Tibial nerve (tissue), 4 donors: ENCODE measurements around the gene GARIN5A. TPM values are rescaled to one million over a fixed set of nuclear protein-coding genes. Genes with fewer than 3 reads are reported as not detected.
"Not testable (repeated sequence)": the region's sequence is repeated elsewhere in the genome, so short reads cannot be mapped to it uniquely, and the experiment has no call there.

Source experiments
- DNase-seq, 2 donors: peaks; one replicate each; pipeline ENCODE4 v3.0.0-alpha.2; 2019; ENCODE audit warnings: low spot score in 2 of 2
- H3K27ac ChIP-seq, 4 donors: fragments of 200-600 bp; sonication (generic) in 3 of 4; one replicate each; pipeline ENCODE4 v1.5.1; 2017 to 2019; ENCODE audit warnings: mild to moderate bottlenecking in 1 of 4
- H3K27me3 ChIP-seq, 2 donors: fragments of 200-600 bp; sonication (generic) in 1 of 2; one replicate each; pipeline versions ENCODE4 v1.5.1 to v1.6.0; 2017 to 2019
- H3K36me3 ChIP-seq, 3 donors: fragments of 200-600 bp; sonication (generic); one replicate each; pipeline ENCODE4 v1.5.1; 2018 to 2019
- H3K4me1 ChIP-seq, 4 donors: fragments of 200-600 bp; sonication (generic) in 3 of 4; one replicate each; pipeline ENCODE4 v1.5.1; 2017 to 2019
- H3K4me3 ChIP-seq, 4 donors: fragments of 200-600 bp; sonication (generic) in 3 of 4; one replicate each; pipeline ENCODE4 v1.5.1; 2017 to 2019; ENCODE audit warnings: mild to moderate bottlenecking in 1 of 4, moderate library complexity in 1 of 4
- H3K9me3 ChIP-seq, 4 donors: fragments of 200-600 bp; sonication (generic) in 3 of 4; one replicate each; pipeline ENCODE4 v1.5.1; 2017 to 2019
- EP300 ChIP-seq, 2 donors: sonication (generic); formaldehyde crosslinking; IDR thresholded peaks; one replicate each; pipeline ENCODE4 v1.6.1; 2017; ENCODE audit warnings: antibody characterized with exemption in 2 of 2, mild to moderate bottlenecking in 1 of 2
- POLR2A ChIP-seq, 2 donors: fragments of 450-650 bp; IDR thresholded peaks; one replicate each; pipeline ENCODE4 v1.6.1; 2017; ENCODE audit warnings: antibody characterized with exemption in 2 of 2, mild to moderate bottlenecking in 2 of 2, moderate library complexity in 2 of 2
- WGBS, 2 donors: methylation state at CpG; one replicate each; pipeline ENCODE4 v1.1.5; 2018; 5-methylcytosine and 5-hydroxymethylcytosine counted together
- total RNA-seq, 4 donors: library from RNA; depleted of rRNA; stranded (reverse); fragments of >200 nt; gene quantifications; one replicate each; pipeline ENCODE4 v1.1.0, GENCODE V29; 2016
- TF ChIP-seq, protein P1 (sequence below), 5 experiments: fragments of 200-600 bp in 3 of 5; fragments of 450-650 bp in 2 of 5; sonication (generic) in 3 of 5; IDR thresholded peaks; one replicate each; pipeline ENCODE4 v1.5.1; 2016 to 2019; ENCODE audit warnings: antibody characterized with exemption in 5 of 5, mild to moderate bottlenecking in 3 of 5, moderate library complexity in 2 of 5

GARIN5A gene
- total RNA-seq, 4 donors from 2014 or later = not detected

DNA sequence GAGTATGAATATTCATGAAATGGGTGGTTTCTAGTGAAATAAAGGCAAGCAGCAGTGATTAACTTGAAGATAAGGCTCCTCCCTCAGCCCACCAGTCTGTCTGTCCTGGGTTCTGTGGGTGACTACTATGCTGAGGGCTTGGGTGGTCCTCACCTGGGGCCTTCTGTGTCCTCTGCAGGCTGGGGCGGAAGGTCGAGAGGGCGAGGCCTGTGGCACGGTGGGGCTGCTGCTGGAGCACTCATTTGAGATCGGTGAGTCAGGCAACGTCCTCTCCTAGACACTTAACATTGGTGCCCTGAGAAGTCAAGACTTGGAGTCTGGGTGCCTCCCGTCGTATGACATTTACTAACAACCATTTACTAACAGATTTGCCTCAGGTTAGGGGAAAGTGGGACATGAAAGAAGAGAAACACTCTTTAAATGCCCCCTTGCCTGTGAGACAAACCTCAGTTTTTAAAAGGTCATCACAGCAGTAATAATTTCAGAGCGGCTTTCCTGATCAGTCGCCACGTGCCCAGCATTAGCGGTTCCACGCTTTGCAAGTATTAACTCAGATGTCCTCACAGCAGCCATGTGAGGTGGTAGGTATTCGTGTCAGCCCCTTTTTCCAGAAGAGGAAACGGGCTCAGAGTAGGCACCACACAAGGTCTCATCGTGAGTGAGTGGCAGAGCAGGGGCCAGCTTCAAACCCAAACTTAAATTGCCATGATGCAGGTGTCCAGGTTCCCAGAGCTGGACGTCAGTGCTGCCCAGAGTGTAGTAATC lies 1.3 kb upstream of the GARIN5A start:
- Histone ChIP-seq H3K27ac (no peak overlapping the region), H3K9me3 (no peaks in the 10 kb centered on the region), H3K36me3 (peaks cover 0 to 48% (median 12%) of the 10 kb centered on the region in 3 donors), H3K27me3 (no peaks in the 10 kb centered on the region), H3K4me1 (peaks cover 0 to 24% (median 14%) of the 10 kb centered on the region in 4 donors), H3K4me3 (no peak overlapping the region)
- no peak for TF ChIP-seq EP300 (IDR thresholded peaks at IDR 0.05)
- TF ChIP-seq, protein P1, sequence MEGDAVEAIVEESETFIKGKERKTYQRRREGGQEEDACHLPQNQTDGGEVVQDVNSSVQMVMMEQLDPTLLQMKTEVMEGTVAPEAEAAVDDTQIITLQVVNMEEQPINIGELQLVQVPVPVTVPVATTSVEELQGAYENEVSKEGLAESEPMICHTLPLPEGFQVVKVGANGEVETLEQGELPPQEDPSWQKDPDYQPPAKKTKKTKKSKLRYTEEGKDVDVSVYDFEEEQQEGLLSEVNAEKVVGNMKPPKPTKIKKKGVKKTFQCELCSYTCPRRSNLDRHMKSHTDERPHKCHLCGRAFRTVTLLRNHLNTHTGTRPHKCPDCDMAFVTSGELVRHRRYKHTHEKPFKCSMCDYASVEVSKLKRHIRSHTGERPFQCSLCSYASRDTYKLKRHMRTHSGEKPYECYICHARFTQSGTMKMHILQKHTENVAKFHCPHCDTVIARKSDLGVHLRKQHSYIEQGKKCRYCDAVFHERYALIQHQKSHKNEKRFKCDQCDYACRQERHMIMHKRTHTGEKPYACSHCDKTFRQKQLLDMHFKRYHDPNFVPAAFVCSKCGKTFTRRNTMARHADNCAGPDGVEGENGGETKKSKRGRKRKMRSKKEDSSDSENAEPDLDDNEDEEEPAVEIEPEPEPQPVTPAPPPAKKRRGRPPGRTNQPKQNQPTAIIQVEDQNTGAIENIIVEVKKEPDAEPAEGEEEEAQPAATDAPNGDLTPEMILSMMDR (IDR thresholded peaks at IDR 0.05) = no peak
- TF ChIP-seq POLR2A (IDR thresholded peaks at IDR 0.05) = no peak
- WGBS, 2 donors = 93% methylated on average over 17 of the region's 17 CpGs
- DNase-seq = no peak

DNA sequence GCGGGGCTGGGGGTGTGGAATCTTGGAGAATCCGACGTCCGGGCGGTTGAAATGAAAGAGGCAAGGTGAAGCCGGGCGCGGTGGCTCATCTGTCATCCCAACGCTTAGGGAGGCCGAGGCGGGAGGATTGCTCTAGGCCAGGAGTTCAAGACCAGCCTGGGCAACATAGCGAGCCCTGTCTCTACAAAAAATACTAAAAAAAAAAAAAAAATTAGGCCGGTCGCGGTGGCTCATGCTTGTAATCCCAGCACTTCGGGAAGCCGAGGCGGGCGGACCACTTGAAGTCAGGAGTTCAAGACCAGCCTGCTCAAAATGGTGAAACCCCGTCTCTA lies 225 bp upstream of the GARIN5A start:
- WGBS, 2 donors = 17 to 21% methylated on average over 19 to 20 of the region's 20 CpGs
- peak overlapping the region in 3 of 4 donors; percentile 65 to 85 (median 83) for H3K27ac ChIP-seq
- peaks cover 0 to 38% (median 12%) of the 10 kb centered on the region in 3 donors for H3K36me3 ChIP-seq
- peak overlapping the region; percentile 77 to 91 (median 87) for H3K4me3 ChIP-seq
- H3K27me3 ChIP-seq = no peaks in the 10 kb centered on the region
- no peaks in the 10 kb centered on the region for H3K9me3 ChIP-seq
- peaks cover 0 to 24% (median 14%) of the 10 kb centered on the region in 4 donors for H3K4me1 ChIP-seq
- DNase-seq = no peak
- TF ChIP-seq POLR2A (IDR thresholded peaks at IDR 0.05) (no peak), EP300 (IDR thresholded peaks at IDR 0.05) (no peak)
- TF ChIP-seq, protein P1 (IDR thresholded peaks at IDR 0.05) = no peak

DNA sequence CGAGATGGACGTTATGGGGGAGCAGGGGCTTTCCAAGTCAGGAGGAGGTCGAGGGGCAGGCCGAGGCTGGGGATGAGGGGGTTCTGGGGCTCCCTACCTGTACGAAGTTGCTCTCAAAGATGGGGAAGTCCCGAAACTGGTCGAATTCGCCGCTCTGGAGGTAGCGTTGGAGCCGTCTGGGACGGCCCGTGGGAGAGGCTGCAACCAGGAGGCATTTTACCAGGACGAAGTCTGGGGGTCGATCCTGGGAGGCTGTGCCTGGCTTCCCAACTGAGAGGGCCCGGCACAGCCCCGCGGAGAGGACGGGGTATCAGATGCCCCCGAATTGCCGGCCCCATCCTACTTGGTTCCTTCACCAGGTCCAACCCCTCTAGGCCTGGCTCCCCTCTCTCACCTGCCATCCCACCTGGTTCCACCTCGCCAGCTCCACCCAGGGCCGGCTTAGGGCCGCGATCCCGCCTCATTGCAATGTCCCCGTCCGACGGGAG lies 868 bp downstream of the GARIN5A start:
- no peaks in the 10 kb centered on the region for H3K9me3 ChIP-seq
- 70 to 73% methylated on average over 29 of the region's 29 CpGs for WGBS, 2 donors
- peaks cover 0 to 27% (median 11%) of the 10 kb centered on the region in 3 donors for H3K36me3 ChIP-seq
- TF ChIP-seq, protein P1 (IDR thresholded peaks at IDR 0.05) = no peak
- no peak for TF ChIP-seq POLR2A (IDR thresholded peaks at IDR 0.05)
- DNase-seq = no peak
- peaks cover 0 to 24% (median 14%) of the 10 kb centered on the region in 4 donors for H3K4me1 ChIP-seq
- peak overlapping the region in 2 of 4 donors; percentile 83 to 85 for H3K27ac ChIP-seq
- H3K27me3 ChIP-seq = no peaks in the 10 kb centered on the region
- H3K4me3 ChIP-seq = peak overlapping the region; percentile 77 to 91 (median 87)

DNA sequence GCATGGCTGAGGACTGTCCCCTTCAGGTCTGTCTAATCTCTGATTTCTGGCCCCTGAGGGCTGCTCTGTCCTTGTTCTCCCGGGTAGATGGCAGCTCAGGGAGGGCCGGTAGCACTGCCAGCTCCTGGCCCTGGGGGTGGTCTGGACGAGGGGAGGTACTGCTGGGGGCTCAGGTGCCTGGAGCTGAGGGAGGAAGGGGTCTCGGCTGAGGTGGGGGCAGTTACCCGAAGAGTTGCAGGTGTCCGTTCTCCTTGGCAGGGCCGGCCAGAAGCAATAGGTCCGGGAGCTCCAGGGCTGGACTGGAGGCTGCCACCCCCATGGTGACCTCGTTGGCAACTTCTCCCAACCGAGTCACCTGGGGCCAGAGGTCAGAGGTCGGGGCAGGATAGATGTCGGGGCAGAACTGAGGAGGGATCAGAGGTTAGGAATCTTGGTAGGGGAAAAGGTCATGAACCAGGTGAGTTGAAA lies 1.5 kb downstream of the GARIN5A start:
- no peak overlapping the region for H3K4me3 ChIP-seq
- 74 to 77% methylated on average over 10 to 12 of the region's 12 CpGs for WGBS, 2 donors
- no peak for DNase-seq
- H3K9me3 ChIP-seq = no peaks in the 10 kb centered on the region
- TF ChIP-seq EP300 (IDR thresholded peaks at IDR 0.05) (no peak), POLR2A (IDR thresholded peaks at IDR 0.05) (no peak)
- TF ChIP-seq, protein P1 (IDR thresholded peaks at IDR 0.05) = no peak
- H3K27ac ChIP-seq = no peak overlapping the region
- peaks cover 0 to 24% (median 14%) of the 10 kb centered on the region in 4 donors for H3K4me1 ChIP-seq
- no peaks in the 10 kb centered on the region for H3K27me3 ChIP-seq
- peaks cover 0 to 20% (median 4%) of the 10 kb centered on the region in 3 donors for H3K36me3 ChIP-seq

DNA sequence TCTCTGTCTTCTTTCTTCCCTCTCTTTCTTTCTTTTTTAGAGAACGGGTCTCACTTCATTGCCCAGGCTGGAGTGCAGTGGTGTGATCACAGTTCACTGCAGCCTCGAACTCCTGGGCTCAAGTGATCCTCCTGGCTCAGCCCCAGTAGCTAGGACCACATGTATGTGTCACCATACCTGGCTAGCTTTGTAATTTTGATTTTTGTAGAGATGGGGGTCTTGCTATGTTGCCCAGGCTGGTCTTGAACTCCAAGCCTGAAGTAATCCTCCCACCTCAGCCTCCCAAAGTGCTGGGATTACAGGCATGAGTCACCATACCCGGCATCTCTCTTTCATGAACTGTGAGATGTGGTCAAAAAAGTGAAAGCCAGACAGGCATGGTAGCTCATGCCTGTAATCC lies 3.3 kb downstream of the GARIN5A start:
- H3K9me3 ChIP-seq, H3K4me3 ChIP-seq, H3K27me3 ChIP-seq, H3K36me3 ChIP-seq, H3K27ac ChIP-seq, DNase-seq: not testable (repeated sequence)
- peaks cover 0 to 17% (median 13%) of the 10 kb centered on the region in 4 donors for H3K4me1 ChIP-seq
- 65 to 71% methylated on average over 3 of the region's 3 CpGs for WGBS, 2 donors
